UCSD-AML1 (cell line): ENCODE results near the gene PDF.

ENCODE experiments used
- DNase-seq: peaks from one replicate; lab custom pipeline; 2025; ENCODE audit not compliant: unreplicated experiment; lab: John Stamatoyannopoulos, UW

Gene PDF

DNA sequence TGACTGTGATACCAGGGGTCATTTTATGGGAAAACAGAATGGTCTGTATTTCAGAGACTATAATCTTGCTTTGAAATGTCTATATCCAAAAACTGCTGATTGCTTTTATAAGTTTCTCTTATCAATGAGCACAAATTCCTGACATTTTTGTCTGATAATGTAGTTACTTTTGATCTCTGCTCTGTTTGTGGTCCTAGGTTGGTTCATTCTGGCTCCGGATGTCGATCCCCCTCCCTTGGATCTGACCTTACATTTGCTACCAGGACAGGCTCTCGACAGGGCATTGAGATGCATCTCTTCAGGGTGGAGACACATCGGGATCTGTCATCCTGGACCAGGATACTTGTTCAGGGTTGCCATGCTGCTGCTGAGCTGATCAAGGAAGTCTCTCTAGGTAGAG, 46.5 kb downstream of the PDF start:
- DNase-seq: no peak

DNA sequence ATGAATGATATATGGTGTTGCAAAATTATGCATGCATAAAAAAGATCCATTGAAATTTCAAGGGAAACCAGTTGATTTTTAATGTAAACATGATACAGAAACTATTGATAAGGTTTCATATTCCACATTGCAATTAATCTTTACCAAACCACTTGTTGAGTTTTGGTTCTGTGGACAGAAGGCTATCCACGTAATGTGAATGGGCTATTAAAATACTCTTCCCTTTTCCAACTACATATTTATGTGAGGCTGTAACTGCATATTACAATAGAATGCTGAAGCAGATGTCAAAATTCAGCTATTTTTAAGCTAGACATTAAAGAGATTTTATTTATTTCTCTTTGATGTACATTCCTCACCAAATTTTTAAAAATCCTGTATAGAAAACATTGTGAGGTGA, 53.0 kb downstream of the PDF start:
- DNase-seq: no peak
